Hypothalamus (tissue), 51 donors: ENCODE data around the gene ZSCAN10.

Experiments used
- DNase-seq, 51 donors: peaks; one replicate each; lab custom pipeline; 2025; lab: John Stamatoyannopoulos, UW

The ZSCAN10 gene

DNA sequence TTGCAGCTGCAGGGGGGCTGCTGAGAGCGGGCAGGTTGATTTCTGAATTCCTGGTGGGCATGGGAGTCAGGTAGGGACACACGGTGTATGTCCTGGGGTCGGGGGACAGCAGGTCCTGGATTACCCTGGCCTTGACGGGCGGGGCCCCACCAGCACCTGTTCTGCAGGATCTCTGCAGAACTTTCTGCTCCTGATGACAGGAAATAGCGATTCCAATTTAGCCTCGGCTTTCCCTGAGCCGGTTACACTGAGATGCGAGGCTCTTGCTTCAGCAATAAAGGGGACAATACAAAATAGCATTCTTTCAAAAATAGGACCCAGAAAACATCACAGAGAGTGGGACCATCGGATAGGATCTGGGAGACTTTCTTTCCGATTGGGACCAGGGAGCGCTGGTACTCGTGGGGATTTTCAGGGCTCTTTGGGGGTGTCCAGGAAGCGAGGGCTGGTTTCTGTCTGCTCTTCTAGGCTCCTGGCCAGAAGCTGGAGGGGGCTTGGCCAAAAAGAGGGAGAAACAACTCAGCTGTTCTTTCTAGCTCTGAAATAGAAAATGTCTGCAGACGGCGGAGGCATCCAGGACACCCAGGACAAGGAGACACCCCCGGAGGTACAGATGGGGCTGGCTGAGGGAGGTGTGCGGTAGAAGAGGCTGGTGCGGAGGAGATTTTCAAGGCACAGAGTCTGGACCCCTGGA, 13.9 kb upstream of the ZSCAN10 start:
- peak in 3 of 51 donors; percentile 11 to 25 (median 13) for DNase-seq

DNA sequence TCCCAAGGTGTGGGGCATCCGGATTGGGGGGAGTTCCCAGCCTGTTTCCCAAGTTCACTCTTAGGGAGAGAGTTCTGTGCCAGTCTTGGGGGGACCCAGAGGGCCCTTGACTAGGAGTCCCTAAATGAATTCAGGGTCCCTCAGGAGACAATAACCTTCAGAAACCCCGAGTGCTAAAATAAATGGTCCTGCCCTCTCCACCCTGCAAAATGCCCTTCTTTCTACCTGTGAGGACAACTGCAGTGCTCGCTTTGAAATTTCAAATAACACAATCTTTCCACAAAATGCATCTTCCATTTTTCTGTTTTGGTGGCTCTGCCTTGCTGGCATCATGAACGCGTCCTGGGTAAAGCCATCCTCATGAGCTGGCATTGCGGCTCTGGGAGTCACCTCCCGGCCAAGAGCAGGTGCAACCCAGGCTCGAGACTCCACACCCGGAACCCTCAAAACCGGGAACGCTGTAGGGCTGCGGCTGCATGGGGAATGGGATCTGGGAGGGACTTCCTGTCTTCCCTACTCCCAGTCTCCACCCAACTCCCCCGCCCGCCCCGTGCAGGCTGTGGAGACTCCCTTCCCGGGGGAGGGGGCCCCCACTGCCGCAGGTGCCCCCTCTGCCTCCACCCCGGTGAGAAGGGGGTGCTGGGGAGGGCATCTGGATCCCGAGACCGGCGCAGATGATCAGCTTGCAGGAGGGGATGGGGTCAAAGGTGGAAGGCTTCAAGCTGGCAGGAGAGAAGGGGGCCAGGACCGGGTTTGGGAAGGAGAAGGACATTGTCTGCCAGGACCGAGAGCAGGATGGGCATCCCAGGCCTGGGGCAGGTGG, 13.2 kb upstream of the ZSCAN10 start, which contains the start of gene ZNF205:
ZNF205 (plus strand) TSS at position 529 of the 823 bp plus-strand sequence. CDS start 845 bp downstream, outside the sequence.
- peak; percentile 13 to 84 (median 58) for DNase-seq

DNA sequence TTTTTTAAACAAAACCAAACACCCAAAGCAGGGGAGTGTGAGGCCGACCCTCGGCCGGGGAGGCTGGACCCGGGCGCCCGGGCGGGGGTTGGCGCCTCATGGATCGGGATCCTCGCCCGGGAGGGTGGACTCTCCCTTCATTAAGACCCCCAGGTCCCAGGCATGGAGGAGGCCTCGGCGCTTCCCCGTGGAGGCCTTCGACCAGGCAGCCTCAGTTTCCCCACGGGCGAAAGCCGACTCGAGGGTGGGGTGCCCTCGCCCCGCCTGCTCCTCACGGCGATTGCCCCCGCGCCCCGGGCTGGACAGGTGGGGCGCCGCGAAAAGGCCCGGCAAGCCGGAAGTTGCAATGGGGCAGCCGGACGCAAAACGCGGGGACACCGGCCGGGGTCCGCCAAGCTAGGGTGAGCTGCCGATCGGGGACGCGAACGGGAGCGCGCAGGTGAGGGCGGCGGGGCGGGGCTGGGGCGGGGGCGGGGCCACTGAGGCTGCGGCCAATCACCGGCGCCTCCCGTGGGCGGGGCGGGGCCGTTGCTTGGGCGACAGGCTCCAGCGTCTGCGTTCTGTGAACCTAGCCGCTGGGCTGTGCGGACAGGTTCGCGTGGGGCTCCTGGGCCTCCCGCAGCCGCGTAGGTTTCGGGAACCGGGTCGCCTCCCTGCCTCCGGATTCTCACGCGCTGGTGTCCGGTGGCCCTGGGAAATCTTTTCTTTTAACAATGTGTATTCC, 7.3 kb upstream of the ZSCAN10 start:
- peak; percentile 15 to 94 (median 83) for DNase-seq

DNA sequence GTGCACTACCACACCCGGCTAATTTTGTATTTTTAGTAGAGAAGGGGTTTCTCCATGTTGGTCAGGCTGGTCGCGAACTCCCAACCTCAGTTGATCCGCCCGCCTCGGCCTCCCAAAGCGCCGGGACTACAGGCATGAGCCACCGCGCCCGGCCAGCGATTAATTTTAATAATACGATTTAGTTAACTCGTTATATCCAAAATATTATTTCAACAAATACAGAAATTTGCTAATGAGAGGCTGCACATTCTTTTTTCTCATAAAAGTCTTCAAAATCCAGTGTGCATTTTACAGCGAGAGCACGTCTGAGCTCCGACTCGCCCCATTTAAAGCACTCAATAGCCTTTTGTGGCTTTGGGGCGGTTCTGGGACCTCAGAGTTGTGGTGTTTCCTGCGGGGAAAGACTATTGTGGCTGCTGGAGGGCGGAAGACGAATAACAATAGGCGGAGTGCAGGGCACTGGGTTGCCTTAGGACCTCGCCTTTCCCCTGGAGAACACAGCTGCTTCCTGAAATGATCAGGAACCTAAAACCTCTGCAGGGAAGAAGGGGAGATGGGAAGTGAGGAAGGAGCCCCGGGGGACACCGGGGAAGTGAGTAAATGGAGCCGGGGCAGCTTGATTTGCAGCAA, 2.9 kb upstream of the ZSCAN10 start:
- DNase-seq, result no peak

DNA sequence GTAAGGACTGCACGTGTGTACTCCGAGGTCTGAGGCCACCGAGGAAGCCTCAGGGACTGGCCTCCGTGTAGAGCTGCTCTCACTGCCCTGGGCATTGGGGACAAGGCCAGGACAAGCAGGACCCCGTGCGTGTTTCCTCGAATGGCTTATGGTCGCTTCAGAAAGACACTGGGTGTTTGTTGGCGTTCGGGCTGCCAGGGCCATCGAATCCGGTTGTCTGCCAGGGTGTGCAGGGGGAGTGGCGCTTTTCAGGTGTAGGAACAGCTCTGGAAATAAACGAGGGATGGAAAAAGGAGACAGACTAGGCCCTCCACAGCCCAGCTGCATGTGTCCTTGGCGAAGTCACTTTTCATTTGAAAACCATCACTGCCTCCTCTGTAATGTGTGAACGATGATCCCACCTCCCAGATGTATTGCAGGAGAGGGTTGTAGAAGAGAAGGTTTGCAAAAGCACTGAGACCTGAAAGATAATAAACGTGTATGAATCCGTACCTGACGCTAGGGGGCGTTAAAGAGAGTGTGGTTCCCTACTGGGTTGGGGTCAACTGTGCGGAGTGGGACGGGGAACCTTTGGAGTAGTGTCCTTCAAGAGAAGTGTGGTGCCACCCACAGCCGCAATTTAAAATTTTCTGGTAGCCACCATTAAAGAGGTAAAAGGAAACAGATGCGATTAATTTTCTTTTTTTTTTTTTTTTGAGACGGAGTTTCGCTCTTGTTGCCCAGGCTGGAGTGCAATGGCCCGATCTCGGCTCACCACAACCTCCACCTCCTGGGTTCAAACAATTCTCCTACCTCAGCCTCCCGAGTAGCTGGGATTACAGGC, 2.1 kb upstream of the ZSCAN10 start:
- peak in 1 of 51 donors; percentile 4 for DNase-seq

DNA sequence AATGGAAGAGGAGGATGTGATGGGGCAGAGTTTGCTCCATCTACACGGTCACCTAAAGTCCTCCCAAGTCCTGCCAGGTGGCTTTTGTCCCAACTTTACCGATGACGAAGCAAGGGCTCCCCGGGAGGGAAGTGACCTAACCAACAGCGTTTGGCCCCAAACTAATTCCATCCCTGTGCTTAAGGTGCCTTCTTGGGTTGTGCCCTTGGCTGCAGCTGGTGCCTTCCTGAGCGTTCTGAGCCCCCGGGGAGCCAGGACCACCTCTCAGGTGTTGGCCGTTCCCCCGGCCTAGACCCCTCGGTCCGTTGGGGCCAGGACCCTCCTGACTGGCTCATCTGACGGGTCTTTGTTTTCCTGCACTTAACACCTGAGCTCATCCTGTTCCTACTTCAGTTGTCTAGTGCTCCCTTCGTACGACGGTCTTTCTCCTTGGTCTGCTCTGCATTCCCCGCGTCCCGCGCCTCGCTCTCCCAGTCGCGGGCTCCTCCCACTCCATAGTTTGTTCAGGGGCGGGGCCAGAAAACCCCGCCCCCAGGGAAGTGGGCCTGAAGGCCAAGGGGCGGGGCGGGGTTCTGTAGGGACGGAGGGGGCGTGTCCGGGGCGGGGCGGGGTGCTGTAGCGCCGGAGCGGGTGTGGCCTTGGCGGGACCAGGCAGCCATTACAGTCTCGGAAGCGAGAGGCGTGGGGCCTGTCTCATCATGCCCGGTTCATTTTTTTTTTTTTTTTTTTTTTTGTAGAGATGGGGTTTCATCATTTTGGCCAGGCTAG, 822 bp upstream of the ZSCAN10 start:
- DNase-seq, result peak in 38 of 51 donors; percentile 5 to 65 (median 30)

DNA sequence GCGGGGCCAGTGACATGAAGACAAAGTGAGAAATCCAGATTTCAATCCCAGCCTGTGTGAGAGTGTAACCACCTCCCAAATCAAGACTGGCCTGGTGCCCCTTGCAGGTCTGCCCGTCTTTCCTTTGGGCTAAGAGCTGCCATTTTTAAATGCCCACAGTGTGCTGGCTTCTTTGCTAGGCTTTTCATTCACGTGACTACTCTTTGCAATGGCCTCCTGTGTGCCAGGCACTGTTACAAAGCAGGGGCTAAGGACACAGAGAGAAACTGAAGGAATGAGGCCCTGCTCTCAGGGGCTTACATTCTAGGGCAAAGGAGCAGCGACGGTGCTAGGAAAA, 269 bp upstream of the ZSCAN10 start:
- DNase-seq, result no peak

DNA sequence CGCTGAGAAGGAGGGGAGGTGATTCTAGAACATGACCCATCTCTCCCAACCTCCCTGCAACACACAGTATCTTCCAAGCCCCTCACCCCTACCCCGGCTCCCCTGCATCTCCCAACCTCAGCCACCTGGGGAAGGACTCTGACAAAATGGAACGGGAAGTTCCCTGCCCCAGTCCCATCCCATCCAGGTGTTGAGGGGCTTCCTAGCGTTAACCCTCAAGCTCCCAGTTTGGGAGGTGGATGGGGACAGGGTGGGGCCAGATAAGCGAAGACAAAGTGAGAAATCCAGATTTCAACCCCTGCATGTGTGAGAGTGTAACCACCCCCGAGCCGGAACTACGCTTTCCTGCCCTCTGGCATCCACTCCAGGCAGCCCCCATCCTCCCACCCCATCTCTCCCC, 1.8 kb downstream of the ZSCAN10 start:
- no peak for DNase-seq

DNA sequence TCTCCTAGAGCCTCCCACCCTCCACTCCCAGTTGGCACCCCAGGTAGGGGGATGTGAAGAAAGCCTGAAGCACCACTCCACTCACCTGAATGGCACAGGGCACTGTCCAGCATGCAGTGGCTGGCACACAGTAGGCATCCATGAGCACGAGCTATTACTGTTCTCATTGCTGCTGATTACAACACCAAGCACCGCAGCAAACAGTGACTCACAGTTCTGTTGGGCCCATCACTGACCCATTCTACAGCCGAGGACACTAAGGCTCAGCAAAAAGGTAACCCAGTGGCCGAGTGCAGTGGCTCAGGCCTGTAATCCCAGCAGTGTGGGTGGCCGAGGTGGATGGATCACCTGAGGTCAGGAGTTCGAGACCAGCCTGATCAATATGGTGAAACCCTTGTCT, 2.7 kb downstream of the ZSCAN10 start:
- DNase-seq, result no peak

DNA sequence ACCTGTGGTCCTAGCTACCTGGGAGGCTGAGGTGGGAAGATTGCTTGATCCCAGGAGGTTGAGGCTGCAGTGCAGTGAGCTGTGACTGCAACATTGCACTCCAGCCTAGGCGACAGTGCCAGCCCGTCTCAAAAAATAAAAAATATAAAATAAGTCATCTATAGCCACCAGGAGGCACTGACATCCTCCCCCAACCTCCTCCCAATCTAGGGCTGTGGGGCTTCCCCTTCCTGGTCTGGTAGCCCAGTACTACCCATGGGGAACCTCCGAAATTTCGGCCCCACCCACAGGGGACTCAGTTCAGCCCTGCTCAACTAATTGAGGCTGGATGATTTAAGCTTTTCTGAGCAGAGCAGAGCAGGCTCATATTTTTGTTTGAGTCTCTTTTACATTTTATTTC, 3.2 kb downstream of the ZSCAN10 start:
- DNase-seq, result no peak

DNA sequence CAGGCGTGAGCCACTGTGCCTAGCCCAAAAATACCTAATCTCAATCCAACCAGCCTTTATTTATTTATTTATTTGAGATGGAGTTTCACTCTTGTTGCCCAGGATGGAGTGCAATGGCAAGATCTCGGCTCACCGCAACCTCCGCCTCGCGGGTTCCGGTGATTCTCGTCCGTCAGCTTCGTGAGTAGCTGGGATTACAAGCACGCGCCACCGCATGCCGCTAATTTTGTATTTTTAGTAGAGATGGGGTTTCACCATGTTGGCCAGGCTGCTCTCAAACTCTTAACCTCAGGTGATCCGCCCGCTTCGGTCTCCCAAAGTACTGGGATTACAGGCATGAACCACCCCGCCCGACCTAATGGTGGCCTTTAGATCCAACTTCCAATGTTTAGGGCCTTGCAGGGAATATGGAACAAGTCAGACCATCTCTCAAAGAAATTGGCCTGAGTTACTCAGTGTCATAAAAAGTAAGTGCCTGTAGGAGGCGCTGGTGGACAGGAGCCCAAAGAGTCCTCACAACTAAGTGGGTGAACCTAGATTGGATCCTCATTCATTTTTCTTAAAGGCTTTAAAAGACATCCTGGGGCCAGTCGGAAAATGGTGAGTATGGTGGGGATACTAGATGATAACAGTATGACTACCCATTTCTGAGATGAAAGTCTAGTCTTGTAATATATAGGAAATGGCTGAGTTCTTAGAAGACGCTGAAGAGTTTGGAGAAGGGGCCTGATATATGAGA, 4.6 kb downstream of the ZSCAN10 start:
- DNase-seq, result peak in 1 of 51 donors; percentile 8

DNA sequence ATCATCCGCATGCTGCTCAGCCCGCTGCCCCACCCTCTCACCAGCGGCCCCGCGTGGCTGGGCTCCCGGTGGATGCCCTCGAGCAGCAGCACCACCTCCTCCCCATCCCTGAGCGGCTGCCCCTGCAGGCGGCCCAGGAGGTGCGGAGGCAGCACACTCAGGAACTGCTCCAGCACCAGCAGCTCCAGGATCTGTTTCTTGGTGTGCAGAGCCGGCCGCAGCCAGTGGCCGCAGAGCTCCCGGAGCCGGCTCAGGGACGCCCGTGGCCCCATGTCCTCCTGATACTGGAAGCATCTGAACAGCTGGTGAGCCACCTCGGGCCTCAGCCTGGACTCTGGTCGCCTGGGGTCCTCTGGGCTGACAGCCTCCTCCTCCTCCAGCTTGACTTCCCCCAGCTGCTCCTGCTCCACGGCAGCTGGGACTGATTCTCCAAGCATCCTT, 6.6 kb downstream of the ZSCAN10 start:
- no peak for DNase-seq

DNA sequence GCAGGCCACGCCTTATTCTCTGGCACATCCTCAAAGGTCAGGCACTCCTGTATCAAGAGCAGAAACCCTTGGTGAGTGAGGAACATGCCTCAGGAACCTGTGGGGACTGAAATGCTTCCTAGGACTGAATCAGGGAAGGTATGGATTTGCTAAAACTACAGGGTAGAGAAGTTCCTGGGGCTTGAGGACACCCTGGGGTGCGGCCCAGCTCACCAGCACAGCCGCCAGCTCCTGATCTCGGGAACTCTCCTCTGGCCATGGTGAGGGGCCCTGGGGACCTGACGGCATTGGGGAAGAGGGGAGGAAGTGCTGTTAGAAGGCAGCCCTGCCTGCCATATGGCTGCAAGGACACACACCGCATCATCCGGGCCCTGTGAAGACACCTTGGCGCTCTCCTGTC, 7.5 kb downstream of the ZSCAN10 start:
- DNase-seq, result no peak

DNA sequence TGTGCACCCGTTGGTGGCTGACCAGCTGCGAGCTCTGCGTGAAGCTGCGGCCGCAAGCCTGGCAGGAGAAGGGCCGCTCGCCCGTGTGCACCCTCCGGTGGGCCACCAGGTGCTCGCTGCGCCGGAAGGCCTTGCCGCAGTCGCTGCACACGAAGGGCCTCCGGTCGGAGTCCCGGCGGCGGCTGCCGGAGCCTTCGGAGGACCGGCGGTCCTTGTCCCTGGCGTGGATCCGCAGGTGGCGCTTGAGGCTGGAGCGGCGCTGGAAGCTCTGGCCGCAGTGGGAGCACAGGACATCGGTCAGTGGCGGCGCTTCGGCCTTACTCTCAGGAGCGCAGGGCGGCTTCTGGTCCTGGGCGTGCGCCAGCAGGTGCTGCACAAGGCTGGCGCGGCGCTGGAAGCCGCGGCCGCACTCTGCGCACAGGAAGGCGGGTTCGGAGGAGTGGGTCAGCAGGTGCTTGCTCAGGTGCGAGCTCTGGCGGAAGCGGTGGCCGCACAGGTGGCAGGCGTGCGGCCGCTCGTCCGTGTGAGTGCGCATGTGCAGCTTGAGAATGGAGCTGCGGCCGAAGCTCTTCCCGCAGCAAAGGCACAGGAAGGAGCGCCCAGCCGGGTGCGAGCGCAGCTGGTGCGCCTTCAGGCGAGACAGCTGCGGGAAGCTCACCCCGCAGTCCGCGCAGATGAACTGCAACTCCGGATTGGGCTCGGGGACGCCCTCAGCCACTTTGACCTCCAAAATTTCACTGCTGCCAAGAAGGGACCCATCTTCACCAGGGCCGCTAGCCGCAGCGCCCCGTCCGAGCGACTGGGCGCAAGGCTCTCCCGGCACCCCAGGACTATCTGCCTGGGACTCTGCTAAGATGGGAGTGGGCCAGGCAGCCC, 9.1 kb downstream of the ZSCAN10 start:
- no peak for DNase-seq

DNA sequence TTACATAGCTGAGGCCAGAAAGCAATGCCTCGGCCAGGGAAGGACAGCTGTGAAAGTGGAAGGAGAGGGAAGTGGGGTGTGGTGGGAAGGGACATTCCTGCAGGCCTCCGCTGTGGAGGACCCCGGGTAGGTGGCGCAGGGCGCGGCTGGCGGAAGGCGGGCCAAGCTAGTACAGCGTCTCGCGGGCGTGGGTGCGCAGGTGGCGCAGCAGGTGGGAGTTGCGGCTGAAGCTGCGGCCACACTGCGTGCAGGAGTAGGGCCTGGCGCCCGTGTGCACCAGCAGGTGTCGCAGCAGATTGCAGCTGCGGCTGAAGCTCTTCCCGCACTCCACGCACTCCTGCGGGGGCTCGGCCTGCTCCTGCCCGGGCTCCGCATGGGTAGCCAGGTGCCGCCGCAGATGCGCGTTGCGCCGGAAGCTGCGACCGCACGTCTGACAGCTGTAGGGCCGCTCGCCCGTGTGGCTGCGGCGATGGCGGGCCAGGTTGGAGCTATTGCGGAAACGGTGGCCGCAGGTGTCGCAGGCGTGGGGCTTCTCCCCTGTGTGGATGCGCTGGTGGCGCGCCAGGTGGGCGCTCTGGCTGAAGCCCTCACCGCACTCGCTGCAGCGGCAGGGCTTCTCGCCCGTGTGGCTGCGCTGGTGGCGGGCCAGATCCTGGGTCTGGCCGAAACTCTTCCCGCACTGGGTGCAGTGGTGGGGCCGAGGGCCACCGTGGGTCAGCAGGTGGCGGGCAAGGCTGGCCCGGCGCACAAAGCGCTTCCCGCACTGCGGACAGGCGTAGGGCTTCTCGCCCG, 10.0 kb downstream of the ZSCAN10 start:
- no peak for DNase-seq

DNA sequence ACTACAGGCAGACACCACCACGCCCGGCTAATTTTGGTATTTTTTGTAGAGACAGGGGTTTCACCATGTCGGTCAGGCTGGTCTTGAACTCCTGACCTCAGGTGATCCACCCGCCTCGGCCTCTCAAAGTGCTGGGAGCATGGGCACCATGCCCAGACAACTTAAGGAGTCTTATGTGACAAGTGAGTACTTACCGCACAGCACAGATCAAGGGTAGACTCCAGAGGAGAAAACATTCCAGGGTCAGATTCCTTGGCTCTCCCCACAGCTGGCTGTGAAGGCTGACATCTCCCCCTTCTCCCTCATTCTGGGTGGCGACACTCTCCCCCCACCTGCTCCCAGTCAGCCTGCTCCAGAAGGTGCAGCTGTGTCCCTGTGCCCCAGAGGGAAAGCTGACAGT, 10.6 kb downstream of the ZSCAN10 start:
- no peak for DNase-seq
